ENCODE results near the gene SERTAD4. TPM values are rescaled to one million over a fixed set of nuclear protein-coding genes. Genes with fewer than 3 reads are reported as not detected.
"Not testable (repeated sequence)": the region's sequence is repeated elsewhere in the genome, so short reads cannot be mapped to it uniquely, and the experiment has no call there.

SERTAD4 gene
- 1 to 10 TPM; 5.2 to 5.9 TPM for total RNA-seq
- long read RNA-seq, full-length matches to known transcripts, result 2 of 7 reads
- long read RNA-seq, partial matches to known transcripts, result 1 of 7 reads
- long read RNA-seq, other reads (novel, unspliced or antisense), result 4 of 7 reads

DNA sequence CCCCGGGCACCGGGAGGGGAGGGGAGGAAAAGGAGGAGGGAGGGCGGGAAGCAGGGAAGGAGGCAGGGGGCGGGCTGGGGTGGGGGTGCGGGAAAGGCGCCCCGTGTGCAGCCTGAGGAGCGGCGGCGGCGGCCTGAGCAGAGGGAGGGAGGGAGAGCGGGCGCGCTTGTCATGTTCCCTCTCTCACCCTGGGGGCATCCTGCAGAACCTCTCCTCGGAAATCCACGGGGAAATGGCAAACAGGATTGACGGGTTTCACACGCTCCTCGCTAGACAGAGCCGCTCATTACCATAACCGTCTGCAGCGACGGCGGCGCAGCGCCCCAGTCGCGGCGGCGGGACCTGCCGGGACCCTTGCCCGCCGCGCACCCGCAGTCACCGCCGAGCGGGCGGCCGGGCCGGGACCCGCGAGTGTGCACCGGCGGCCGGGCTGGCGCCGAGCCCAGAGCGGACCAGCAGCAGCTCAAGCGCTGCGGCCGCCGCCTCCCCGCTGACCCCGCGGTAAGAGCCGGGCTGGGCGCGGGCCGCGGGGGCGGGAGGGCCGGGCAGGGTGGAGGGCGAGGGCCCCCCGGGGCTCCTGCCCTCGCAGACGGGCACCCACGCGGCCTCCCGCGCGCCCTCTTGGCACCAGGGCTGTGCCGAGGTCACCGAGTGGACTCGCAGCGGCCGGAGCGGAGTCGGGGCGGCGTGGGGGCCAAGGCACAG lies at the start of gene SERTAD4:
SERTAD4 (plus strand) TSS at position 286 of the 705 bp plus-strand sequence. CDS start 5,165 bp downstream, outside the sequence.
- intact Hi-C loops (cut with DNase I, micrococcal nuclease), result no loop called here
- peak; percentile 66 for ATAC-seq
- peak; percentile 50 to 51 for DNase-seq

DNA sequence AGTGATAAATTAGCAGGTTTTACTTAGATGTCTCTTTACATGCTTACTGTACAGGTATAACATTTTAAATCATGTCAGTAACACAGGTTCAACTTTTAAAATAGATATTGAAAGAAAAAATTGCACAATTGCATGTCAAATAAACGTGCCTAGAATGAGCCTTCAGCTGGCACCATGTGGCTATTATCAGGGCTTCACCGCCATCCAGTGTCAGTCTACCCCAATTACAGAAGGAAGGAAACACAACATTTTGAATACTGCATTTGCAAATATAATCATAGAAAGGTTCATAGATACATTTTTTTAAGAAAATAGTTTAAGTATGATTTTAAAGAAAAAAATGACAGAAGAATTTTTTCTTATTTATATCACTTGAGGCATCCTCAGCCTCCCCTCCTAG lies 47.5 kb upstream of the SERTAD4 start:
- no peak for DNase-seq
- intact Hi-C loops (cut with DNase I, micrococcal nuclease), result no loop called here
- no peak for ATAC-seq

DNA sequence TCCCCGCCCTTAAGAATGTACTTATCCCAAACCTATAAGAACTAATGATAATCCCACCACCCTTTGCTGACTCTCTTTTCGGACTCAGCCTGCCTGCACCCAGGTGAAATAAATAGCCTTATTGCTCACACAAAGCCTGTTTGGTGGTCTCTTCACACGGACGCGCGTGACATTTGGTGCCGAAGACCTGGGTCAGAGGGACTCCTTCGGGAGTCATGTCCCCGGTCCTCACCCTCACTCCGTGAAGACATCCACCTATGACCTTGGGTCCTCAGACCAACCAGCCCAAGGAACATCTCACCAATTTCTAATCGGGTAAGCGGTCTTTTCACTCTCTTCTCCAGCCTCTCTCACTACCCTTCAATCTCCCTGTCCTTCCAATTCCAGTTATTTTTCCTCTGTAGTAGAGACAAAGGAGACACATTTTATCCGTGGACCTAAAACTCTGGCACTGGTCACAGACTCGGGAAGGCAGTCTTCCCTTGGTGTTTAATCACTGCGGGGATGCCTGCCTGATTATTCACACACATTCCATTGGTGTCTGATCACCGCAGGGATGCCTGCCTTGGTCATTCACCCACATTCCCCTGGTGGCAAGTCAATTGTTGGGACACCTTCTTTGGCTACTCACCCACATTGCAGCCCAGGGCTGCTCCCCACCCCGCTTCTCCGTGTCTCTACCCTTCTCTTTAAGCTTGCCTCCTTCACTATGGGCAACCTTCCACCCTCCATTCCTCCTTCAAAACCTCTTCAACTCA lies 44.6 kb upstream of the SERTAD4 start:
- ATAC-seq; DNase-seq; intact Hi-C loops (cut with DNase I, micrococcal nuclease): not testable (repeated sequence)

DNA sequence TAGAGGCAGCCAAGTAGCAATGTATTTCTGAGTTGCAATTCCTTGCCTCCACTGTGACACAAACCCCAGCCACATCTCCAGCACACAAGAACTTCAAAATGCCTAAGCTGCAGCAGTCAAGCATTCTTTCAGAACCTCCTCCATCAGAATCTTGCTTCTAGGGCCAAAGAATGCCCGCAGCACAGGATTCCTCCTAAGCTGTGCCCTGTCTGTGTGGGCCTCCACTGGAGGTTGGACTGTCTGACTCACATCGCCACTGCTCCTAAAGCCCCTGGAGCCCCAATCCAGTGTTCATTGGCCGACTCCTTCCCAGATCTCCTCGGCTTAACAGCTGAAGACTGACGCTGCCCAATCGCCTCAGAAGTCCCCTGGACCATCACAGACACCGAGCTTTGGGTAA lies 43.2 kb upstream of the SERTAD4 start:
- intact Hi-C loops (cut with DNase I, micrococcal nuclease), result no loop called here
- ATAC-seq (no peak), DNase-seq (no peak)

DNA sequence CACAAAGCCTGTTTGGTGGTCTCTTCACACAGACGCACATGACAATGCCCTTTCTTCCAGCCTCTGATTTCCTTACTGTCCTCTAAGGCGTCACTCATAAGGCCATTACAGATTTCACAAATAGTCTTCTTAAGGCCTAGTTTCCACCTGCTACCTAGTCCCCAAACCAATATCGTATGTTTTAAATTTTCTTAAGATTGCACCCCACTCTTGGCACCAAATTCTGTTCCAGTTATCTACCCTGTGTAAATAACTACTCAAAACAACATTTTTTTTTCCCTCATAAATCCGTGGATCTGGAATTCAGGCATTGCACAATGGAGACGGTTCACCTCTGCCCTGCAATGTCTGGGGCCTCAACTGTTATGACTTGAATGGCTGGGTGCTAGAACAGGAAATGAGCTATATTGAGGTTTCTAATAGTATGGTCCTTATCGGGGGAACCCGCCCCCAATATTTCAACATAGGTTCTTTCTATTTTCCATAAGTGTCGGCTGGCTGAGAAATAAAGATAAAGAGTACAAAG lies 36.9 kb upstream of the SERTAD4 start:
- ATAC-seq, result no peak
- intact Hi-C loops (cut with DNase I, micrococcal nuclease), result no loop called here
- DNase-seq, result no peak

DNA sequence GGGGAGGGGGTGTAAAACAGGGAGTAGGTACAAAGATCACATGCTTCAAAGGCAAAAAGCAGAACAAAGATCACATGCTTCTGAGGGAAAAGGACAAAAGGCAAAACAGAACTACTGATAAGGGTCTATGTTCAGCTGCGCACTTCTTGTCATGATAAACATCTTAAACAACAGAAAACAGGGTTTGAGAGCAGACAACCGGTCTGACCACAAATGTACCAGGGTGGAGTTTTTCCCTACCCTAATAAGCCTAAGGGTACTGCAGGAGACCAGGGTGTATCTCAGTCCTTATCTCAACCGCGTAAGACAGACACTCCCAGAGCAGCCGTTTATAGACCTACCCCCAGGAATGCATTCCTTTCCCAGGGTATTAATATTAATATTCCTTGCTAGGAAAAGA lies 36.3 kb upstream of the SERTAD4 start:
- ATAC-seq, DNase-seq: not testable (repeated sequence)

DNA sequence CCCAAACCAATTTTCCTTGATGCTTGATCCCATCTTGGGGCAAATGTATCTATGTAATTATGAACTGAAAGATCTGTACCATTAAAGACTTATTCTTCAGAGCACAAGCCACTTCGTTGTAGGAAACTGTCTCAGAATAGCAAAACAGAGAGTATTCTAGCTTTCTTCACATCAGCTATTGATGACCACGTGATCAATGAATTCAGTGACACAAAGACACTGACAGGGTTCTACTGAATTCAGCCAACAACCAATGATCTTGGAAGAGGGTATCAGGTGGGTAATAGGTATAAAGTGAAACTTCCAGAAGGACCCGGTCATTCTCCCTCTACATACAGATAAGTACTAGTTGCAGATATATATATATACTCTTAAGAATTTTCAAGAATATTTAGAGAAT lies 33.8 kb upstream of the SERTAD4 start:
- no peak for DNase-seq
- ATAC-seq, result no peak
- intact Hi-C loops (cut with DNase I, micrococcal nuclease), result no loop called here

More for the DNA sequence above, 36.3 kb upstream of the SERTAD4 start:
- intact Hi-C loops (cut with DNase I, micrococcal nuclease), result not testable (repeated sequence)

DNA sequence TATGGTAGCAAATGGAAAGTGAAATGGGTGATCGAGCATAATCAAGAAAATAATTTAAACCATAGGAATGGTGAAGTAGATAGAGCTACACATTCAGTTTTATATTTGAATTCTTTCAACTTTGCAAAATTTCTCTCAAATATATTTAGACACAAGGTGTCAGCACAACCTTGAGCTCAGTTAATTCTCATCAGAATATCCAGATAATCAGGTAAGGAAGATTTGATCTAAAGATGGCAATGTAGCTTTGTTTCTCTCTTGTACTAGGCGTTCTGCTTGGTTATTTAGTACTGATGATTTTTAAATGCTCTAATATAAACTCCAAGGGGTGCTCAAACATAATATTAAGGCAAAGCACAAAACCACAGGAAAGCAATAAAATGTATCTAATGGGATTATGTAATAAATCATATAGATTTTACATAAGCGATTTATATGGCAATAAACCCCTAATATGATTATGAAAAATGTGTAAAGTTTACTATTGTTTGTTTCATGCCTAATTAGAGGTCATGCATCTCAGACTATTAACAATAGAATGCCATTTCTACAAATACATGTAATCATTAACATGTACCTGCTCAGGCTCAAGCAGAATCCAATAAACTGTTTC lies 32.4 kb upstream of the SERTAD4 start:
- intact Hi-C loops (cut with DNase I, micrococcal nuclease), result loop anchor here in 1 of 2 donors (5.0 kb wide), 1 partner anchor 112 kb away; no protein-coding TSS in a partner anchor
- peak; percentile 34 for ATAC-seq
- DNase-seq, result no peak

DNA sequence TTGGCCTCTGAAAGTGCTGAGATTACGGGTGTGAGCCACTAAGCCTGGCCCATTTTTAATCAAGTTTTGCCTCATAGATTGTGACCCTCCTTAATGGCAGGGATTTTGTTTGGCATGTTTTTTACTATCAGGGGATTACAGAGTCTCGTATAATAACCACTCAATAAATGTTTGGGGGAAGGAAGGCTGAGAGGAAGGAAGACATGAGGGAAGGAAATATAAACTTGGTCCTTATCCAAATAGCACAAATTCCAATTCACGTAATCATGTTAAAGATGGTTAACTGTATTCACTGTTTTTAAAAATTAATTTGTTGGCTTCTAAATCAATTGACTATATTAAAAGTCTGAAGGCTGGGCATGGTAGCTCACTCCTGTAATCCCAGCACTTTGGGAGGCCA lies 30.9 kb upstream of the SERTAD4 start:
- ATAC-seq, result no peak
- intact Hi-C loops (cut with DNase I, micrococcal nuclease), result loop anchor here in 1 of 2 donors (5.0 kb wide), 1 partner anchor 111 kb away; no protein-coding TSS in a partner anchor

DNA sequence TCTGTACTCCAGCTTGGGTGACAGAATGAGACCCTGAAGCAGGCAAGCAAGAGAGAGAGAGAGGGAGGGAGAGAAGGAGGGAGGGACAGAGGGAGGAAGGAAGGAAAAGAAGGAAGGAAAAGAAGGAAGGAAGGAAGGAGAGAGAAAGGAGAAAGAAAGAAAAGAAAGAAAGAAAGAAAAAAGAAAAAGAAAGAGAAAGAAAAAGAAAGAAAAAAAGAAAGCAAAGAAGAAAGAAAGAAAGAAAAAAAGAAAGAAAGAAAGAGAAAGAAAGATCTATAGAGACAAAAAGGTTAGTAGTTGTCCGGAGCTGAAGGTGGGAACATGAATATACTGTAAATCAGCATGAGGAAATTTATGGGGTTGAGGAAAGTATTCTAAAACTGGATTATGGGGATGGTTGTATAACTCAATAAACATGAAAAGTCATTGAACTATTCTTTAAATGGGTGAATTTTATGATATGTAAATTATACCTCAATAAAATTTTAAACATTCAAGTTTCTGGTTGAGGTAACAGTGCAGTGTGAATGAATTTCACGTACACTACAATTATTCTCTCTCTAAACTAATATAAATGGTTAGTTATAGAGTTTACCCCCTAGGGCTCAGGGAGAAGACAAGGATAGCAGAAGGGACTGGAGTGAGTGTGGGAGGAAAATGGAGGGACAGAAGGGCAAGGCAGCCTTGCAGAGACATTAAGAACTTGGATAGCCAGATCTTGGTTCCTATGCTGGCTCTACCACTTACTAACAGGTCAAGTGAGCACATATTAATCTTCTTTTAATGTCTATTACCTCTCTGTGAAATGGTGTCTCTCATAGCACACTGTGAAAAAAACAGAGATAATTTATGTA lies 24.8 kb upstream of the SERTAD4 start:
- peak; percentile 89 for ATAC-seq
- no peak for DNase-seq
- intact Hi-C loops (cut with DNase I, micrococcal nuclease), result no loop called here

More for the DNA sequence above, 30.9 kb upstream of the SERTAD4 start:
- no peak for DNase-seq

DNA sequence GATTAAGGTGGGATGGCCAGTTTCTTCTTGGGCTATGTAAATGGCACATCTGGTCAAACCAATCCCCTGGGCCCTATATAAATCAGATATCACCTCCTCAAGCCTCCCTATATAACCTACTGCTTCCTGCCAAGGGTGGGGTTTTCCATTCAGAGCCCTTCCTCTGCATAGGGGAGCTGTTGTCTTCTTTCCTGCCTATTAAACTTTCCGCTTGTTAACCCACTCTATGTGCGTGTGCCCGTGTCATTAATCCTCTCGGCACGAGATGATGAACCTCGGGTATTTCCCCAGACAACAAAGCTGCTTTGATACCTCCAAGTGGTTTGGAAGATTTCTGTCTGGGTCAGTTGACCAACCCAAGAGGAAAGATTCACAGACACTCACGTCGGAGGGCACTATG lies 19.3 kb upstream of the SERTAD4 start:
- intact Hi-C loops (cut with DNase I, micrococcal nuclease), result no loop called here
- DNase-seq (no peak), ATAC-seq (no peak)

DNA sequence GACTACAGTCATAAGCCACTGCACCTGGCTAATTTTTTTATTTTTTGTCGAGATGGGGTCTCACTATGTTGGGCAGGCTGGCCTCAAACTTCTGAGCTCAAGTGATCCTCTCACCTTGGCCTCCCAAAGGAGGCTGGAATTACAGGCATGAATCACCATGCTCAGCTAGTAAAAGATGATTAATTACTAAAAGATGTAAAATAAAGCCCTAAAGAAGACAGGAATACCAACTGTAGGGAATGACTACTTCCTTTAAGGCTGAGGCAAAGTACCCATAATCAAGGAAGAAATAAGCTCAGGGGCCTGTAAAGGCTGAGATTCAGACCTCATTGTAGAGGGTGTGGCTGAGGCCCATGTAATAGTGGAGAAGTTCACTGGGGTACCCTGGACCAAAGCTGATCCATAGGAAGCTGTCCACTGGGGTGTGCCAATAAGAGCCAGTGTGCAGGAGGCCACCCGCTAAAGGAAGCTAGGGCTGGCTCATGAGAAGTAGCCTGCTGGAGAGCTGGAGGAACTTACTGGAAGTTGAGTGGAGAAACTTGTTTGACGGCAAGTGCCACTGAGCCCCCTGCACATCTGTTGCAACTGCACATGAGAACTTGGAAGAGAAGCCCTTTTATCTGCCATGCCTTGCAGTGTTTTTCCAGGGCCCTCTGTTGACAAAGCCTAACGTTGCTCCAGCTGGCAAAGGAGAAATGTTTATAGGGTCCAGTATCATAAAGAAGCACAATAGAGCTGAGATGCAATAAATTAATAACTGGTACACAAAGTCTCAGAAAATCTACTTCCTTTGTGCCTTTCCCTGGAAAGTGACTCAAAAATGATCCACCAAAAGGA lies 17.8 kb upstream of the SERTAD4 start:
- intact Hi-C loops (cut with DNase I, micrococcal nuclease), result no loop called here
- peak; percentile 87 for ATAC-seq

DNA sequence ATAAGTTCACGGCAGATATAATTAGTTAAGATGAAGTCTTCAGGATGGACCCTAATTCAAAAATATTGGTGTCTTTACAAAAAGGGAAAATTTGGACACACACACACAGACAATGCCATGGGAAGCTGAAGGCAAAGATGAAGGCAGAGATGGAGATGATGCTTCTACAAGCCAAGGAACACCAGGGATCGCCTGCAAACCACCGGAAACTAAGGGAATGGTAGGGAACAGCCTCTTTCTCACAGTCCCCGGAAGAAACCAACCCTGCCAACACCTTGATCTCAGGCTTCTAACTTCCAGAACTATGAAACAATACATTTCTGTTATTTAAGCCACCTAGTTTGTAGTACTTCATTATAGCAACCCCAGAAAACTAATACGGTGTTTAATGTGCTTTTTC lies 15.1 kb upstream of the SERTAD4 start:
- ATAC-seq (no peak), DNase-seq (no peak)
- intact Hi-C loops (cut with DNase I, micrococcal nuclease), result no loop called here

More for the DNA sequence above, 17.8 kb upstream of the SERTAD4 start:
- peak; percentile 21 to 35 for DNase-seq

DNA sequence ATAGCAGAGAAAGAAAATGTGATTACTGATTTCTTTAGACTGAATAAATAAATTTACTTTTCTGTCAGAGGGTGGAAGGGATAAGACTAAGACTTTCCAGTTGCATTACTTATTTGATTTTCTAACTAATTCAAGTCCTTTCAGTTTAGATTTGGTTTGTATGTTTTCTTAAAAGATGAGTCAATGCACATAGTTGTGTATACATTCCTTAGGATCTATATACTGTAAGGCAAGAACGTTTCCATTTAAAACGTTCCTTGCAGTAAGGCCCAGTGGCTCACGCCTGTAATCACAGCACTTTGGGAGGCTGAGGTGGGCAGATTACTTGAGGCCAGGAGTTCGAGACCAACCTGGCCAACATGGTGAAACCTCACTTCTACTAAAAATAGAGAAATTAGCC lies 14.5 kb upstream of the SERTAD4 start:
- ATAC-seq, result no peak

DNA sequence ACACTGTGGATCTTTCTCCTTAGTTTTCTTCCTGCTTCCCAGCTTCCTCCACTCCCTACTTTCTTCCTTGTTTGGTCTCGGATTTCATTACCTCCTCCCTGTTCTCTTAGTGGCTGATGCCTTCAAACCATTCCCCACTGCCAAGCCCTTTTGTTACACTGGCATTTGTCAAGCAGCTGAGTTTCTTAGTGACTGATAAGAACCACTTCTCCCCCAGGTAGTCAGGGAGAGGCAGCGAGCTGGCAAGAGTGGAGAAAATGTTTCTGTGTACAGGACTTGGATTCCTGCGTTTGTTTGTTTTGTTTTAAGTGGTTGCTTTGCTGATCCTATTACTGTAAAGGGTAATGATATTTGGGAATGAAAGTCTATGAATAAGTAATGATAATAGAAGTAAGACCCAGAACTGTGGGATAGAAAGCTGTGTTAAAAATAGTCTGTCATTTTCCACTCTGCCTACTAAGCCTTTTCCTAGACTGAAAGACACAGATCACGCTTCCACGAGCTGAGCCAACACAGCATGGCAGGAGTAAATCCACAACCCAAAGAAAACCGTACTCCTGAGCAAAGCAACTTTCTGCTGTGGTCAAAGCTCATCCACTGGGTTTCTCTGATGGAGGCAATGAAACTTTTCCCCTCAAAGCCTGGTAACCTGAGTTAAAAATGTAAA lies 10.1 kb upstream of the SERTAD4 start:
- intact Hi-C loops (cut with DNase I, micrococcal nuclease), result no loop called here
- peak; percentile 50 to 72 for DNase-seq
- peak; percentile 92 for ATAC-seq

More for the DNA sequence above, 14.5 kb upstream of the SERTAD4 start:
- intact Hi-C loops (cut with DNase I, micrococcal nuclease), result no loop called here
- DNase-seq, result no peak

DNA sequence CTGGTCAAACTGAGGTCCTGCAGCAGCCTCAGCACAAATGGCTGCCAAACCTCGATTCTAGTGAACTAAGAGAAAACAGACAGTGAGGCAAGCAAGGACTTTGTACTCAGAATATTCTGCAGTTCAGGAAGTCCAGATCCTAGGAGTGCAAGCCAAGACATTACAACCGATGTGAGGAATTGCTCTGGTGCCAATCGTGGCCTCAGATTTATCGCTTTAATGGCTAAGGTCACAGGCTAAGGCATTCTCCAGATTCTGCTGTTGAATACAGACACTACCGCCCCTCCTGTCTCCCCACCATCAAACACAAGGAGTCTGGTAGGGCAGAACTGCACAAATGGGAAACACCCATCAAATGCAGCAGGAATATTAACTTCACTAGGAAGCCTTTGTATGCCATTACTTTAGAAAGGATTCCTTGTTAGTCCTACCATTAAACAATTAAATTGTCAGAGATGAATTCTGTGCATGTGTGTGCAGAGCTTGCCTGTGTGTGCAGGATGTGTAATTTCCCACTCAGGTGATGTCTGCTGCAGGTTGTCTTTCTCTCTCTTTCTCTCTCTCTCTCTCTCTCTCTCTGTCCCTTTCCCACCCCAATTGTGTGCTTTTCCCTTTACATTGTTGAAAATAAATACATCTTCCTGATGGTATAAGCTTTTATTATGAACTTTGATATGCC lies 9.2 kb upstream of the SERTAD4 start:
- intact Hi-C loops (cut with DNase I, micrococcal nuclease), result no loop called here
- DNase-seq (peak; percentile 39 to 55), ATAC-seq (peak; percentile 87)
